Neural cell (in vitro differentiated cells): ENCODE results near the gene ERCC4. TPM values are rescaled to one million over a fixed set of nuclear protein-coding genes. Genes with fewer than 3 reads are reported as not detected.

Experiments
- H2AFZ ChIP-seq: fragments of 200-600, 300-800 bp; sonication (generic), shearing (Covaris generic); 2 replicates; pipeline ENCODE4 v1.6.0; 2014; ENCODE audit warnings: low read depth, mild to moderate bottlenecking, antibody characterized with exemption, low read length, moderate library complexity
- H3F3A ChIP-seq: fragments of 200-600 bp; shearing (Covaris generic); 2 replicates; pipeline ENCODE4 v1.6.1; 2016; ENCODE audit warnings: mild to moderate bottlenecking, moderate library complexity, mixed read lengths, antibody characterized with exemption, low read length; ENCODE audit not compliant: insufficient read depth, poor library complexity, severe bottlenecking
- H3K27ac ChIP-seq: fragments of 200-600, 300-800 bp; sonication (generic), shearing (Covaris generic); 2 replicates; pipeline ENCODE4 v1.5.1; 2014; ENCODE audit warnings: mild to moderate bottlenecking, low read length, moderate library complexity
- H3K27me3 ChIP-seq: fragments of 300-800, 200-600 bp; sonication (generic), shearing (Covaris generic); 2 replicates; pipeline ENCODE4 v1.6.0; 2014; ENCODE audit warnings: mild to moderate bottlenecking, low read depth, low read length, moderate library complexity; ENCODE audit not compliant: insufficient read depth
- H3K36me3 ChIP-seq: fragments of 300-800, 200-600 bp; sonication (generic), shearing (Covaris generic); 2 replicates; pipeline ENCODE4 v1.5.1; 2014; ENCODE audit warnings: mild to moderate bottlenecking, antibody characterized with exemption, low read length, moderate library complexity; ENCODE audit not compliant: insufficient read depth
- H3K4me2 ChIP-seq: fragments of 300-800, 200-600 bp; sonication (generic), shearing (Covaris generic); 2 replicates; pipeline ENCODE4 v1.6.0; 2014; ENCODE audit warnings: mild to moderate bottlenecking, low read length
- H3K4me3 ChIP-seq: fragments of 300-800, 200-600 bp; sonication (generic), shearing (Covaris generic); 2 replicates; pipeline ENCODE4 v1.5.1; 2014; ENCODE audit warnings: mild to moderate bottlenecking, low read length, moderate library complexity
- H3K79me2 ChIP-seq: fragments of 200-600 bp; shearing (Covaris generic); replicated peaks from 2 replicates; pipeline ENCODE4 v1.6.0; 2014; ENCODE audit warnings: mild to moderate bottlenecking, low read length, moderate library complexity; ENCODE audit not compliant: insufficient read depth
- H3K9ac ChIP-seq: fragments of 300-800, 200-600 bp; sonication (generic), shearing (Covaris generic); 2 replicates; pipeline ENCODE4 v1.6.1; 2016; ENCODE audit warnings: mild to moderate bottlenecking, low read length, mixed read lengths
- H3K9me2 ChIP-seq: fragments of 200-600 bp; shearing (Covaris generic); 2 replicates; pipeline ENCODE4 v1.6.1; 2016; ENCODE audit warnings: mild to moderate bottlenecking, low read length, mixed read lengths; ENCODE audit not compliant: insufficient read depth
- H3K9me3 ChIP-seq: fragments of 200-600, 300-800 bp; sonication (generic), shearing (Covaris generic); 2 replicates; pipeline ENCODE4 v1.6.1; 2016; ENCODE audit warnings: mild to moderate bottlenecking, mixed run types, low read length, moderate library complexity, mixed read lengths
- H4K20me1 ChIP-seq: fragments of 200-600 bp; shearing (Covaris generic); 2 replicates; pipeline ENCODE4 v1.6.1; 2016; ENCODE audit warnings: mild to moderate bottlenecking, mixed run types; ENCODE audit not compliant: insufficient read depth
- CTCF ChIP-seq: fragments of 450-650 bp; IDR thresholded peaks from 2 replicates; pipeline ENCODE4 v1.5.1; 2014; ENCODE audit warnings: antibody characterized with exemption, mild to moderate bottlenecking, moderate library complexity; ENCODE audit not compliant: poor library complexity, severe bottlenecking
- EP300 ChIP-seq: fragments of 450-650 bp; conservative IDR thresholded peaks from 2 replicates; pipeline ENCODE4 v1.6.1; 2014; ENCODE audit warnings: antibody characterized with exemption, mild to moderate bottlenecking, moderate library complexity; ENCODE audit not compliant: poor library complexity, severe bottlenecking
- EZH2 ChIP-seq: fragments of 200-600, 300-800 bp; shearing (Covaris generic), sonication (generic); IDR thresholded peaks from 2 replicates; pipeline ENCODE4 v1.6.1; 2014; ENCODE audit warnings: antibody characterized with exemption, low read length, borderline replicate concordance, mild to moderate bottlenecking; ENCODE audit not compliant: insufficient read depth, poor library complexity, severe bottlenecking
- MXI1 ChIP-seq: fragments of 450-650 bp; conservative IDR thresholded peaks from 2 replicates; pipeline ENCODE4 v1.6.1; 2014; ENCODE audit warnings: antibody characterized with exemption, mild to moderate bottlenecking; ENCODE audit not compliant: poor library complexity, severe bottlenecking
- POLR2AphosphoS5 ChIP-seq: IDR thresholded peaks from 2 replicates; pipeline ENCODE4 v1.6.1; 2012
- RAD21 ChIP-seq: fragments of 450-650 bp; conservative IDR thresholded peaks from 2 replicates; pipeline ENCODE4 v1.6.1; 2014; ENCODE audit warnings: antibody characterized with exemption, mild to moderate bottlenecking, moderate library complexity
- SMC3 ChIP-seq: fragments of 450-650 bp; conservative IDR thresholded peaks from 2 replicates; pipeline ENCODE4 v1.6.1; 2014; ENCODE audit warnings: antibody characterized with exemption, mild to moderate bottlenecking, moderate library complexity; ENCODE audit not compliant: poor library complexity
- TAF1 ChIP-seq: IDR thresholded peaks from 2 replicates; pipeline ENCODE4 v1.6.1; 2012; ENCODE audit warnings: low read depth
- polyA plus RNA-seq: library from polyadenylated mRNA; depleted of rRNA; stranded (reverse); fragments of >200 nt; gene quantifications from 2 replicates; pipeline ENCODE4 v1.2.3, GENCODE V29; 2014
- TF ChIP-seq, protein P1 (sequence below): IDR thresholded peaks from 2 replicates; pipeline ENCODE4 v1.6.1; 2012; ENCODE audit warnings: borderline replicate concordance

The ERCC4 gene
- polyA plus RNA-seq, 1 donor from 2014 or later, result 5.8 TPM

DNA sequence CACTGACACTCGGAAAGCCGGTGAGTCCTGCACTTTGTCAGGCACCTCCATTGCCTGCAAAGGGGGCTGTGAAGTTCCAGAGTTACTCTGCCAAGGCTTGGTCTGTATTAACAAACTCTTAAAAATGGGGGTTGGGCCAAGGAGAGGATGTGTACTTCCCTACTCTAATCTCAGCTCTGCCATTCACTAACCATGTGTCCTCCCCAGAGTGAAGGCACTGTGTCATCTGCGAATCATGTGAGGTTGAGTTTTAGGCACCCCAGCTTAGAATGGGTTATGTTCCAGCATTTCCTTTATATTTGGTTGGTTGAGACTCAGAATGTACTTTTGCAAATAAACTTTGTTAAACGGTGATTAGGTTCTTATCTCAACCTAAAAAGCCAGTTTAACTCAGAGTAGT is 24.9 kb downstream of the ERCC4 start:
- H3K36me3 ChIP-seq, result no peaks in the 10 kb centered on the region
- H4K20me1 ChIP-seq, result no peaks in the 10 kb centered on the region
- H3K4me2 ChIP-seq, result no peak overlapping the region
- H3F3A ChIP-seq, result no peaks in the 10 kb centered on the region
- TF ChIP-seq POLR2AphosphoS5 (no peak), TAF1 (no peak), EP300 (no peak), SMC3 (no peak)
- H2AFZ ChIP-seq, result no peak overlapping the region
- H3K9ac ChIP-seq, result no peak overlapping the region
- no peaks in the 10 kb centered on the region for H3K9me3 ChIP-seq
- H3K27ac ChIP-seq, result no peak overlapping the region
- H3K79me2 ChIP-seq, result no peaks in the 10 kb centered on the region
- H3K27me3 ChIP-seq, result no peaks in the 10 kb centered on the region
- H3K4me3 ChIP-seq, result no peak overlapping the region
- no peaks in the 10 kb centered on the region for H3K9me2 ChIP-seq

- H3K9ac ChIP-seq, result no peak overlapping the region
- H3K36me3 ChIP-seq, result no peaks in the 10 kb centered on the region
- H3F3A ChIP-seq, result no peaks in the 10 kb centered on the region
- H3K79me2 ChIP-seq, result no peaks in the 10 kb centered on the region
- H3K27ac ChIP-seq, result no peak overlapping the region
- H3K9me2 ChIP-seq, result no peaks in the 10 kb centered on the region
- no peak overlapping the region for H3K4me3 ChIP-seq
- H3K4me2 ChIP-seq, result no peak overlapping the region
- no peaks in the 10 kb centered on the region for H3K9me3 ChIP-seq
- TF ChIP-seq POLR2AphosphoS5, result no peak
- H2AFZ ChIP-seq, result no peak overlapping the region
- no peaks in the 10 kb centered on the region for H4K20me1 ChIP-seq
- no peaks in the 10 kb centered on the region for H3K27me3 ChIP-seq
Observed at GRCh38 chr16:13945744-13946485, 26.0 kb downstream of the ERCC4 start.

DNA sequence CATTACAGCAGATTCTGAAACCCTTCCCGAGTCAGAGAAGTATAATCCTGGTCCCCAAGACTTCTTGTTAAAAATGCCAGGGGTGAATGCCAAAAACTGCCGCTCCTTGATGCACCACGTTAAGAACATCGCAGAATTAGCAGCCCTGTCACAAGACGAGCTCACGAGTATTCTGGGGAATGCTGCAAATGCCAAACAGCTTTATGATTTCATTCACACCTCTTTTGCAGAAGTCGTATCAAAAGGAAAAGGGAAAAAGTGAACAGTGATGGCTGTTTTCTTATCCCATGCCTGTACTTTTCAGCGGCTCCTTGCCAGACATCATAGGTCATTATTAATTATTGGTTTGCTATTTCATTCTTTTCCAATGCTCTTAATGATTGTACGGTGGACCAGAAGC is 28.1 kb downstream of the ERCC4 start:
- Histone ChIP-seq H3K27me3 (no peaks in the 10 kb centered on the region), H3K4me2 (no peak overlapping the region), H3K4me3 (no peak overlapping the region), H3K36me3 (no peaks in the 10 kb centered on the region), H2AFZ (no peak overlapping the region), H3K9ac (no peak overlapping the region), H3K27ac (no peak overlapping the region), H3K79me2 (no peaks in the 10 kb centered on the region), H3K9me2 (no peaks in the 10 kb centered on the region), H3F3A (no peaks in the 10 kb centered on the region), H4K20me1 (no peaks in the 10 kb centered on the region), H3K9me3 (no peaks in the 10 kb centered on the region)
- TF ChIP-seq RAD21, result no peak
- no peak for TF ChIP-seq EP300
- no peak for TF ChIP-seq MXI1
- no peak for TF ChIP-seq CTCF
- no peak for TF ChIP-seq SMC3
- no peak for TF ChIP-seq POLR2AphosphoS5
- no peak for TF ChIP-seq EZH2
- no peak for TF ChIP-seq TAF1
- TF ChIP-seq, protein P1, sequence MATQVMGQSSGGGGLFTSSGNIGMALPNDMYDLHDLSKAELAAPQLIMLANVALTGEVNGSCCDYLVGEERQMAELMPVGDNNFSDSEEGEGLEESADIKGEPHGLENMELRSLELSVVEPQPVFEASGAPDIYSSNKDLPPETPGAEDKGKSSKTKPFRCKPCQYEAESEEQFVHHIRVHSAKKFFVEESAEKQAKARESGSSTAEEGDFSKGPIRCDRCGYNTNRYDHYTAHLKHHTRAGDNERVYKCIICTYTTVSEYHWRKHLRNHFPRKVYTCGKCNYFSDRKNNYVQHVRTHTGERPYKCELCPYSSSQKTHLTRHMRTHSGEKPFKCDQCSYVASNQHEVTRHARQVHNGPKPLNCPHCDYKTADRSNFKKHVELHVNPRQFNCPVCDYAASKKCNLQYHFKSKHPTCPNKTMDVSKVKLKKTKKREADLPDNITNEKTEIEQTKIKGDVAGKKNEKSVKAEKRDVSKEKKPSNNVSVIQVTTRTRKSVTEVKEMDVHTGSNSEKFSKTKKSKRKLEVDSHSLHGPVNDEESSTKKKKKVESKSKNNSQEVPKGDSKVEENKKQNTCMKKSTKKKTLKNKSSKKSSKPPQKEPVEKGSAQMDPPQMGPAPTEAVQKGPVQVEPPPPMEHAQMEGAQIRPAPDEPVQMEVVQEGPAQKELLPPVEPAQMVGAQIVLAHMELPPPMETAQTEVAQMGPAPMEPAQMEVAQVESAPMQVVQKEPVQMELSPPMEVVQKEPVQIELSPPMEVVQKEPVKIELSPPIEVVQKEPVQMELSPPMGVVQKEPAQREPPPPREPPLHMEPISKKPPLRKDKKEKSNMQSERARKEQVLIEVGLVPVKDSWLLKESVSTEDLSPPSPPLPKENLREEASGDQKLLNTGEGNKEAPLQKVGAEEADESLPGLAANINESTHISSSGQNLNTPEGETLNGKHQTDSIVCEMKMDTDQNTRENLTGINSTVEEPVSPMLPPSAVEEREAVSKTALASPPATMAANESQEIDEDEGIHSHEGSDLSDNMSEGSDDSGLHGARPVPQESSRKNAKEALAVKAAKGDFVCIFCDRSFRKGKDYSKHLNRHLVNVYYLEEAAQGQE, result no peak
